GM23248 (cell line): ENCODE measurements around the gene FOXL2. TPM values are rescaled to one million over a fixed set of nuclear protein-coding genes. Genes with fewer than 3 reads are reported as not detected.
A peak's percentile ranks its signal among the peaks of the same experiment; 100 is the strongest.

ENCODE experiments used
- DNase-seq: peaks from one replicate; pipeline ENCODE4 v3.0.0-alpha.2; 2015
- H2AFZ ChIP-seq: fragments of 200-600 bp; sonication (generic); 2 replicates; pipeline ENCODE4 v1.6.1; 2016; ENCODE audit warnings: antibody characterized with exemption
- H3F3A ChIP-seq: fragments of 200-600 bp; sonication (generic); 2 replicates; pipeline ENCODE4 v1.6.1; 2016; ENCODE audit warnings: mild to moderate bottlenecking, antibody characterized with exemption, mixed run types; ENCODE audit not compliant: insufficient read depth
- H3K27ac ChIP-seq: fragments of 200-600 bp; sonication (generic); 2 replicates; pipeline ENCODE4 v1.5.1; 2016; ENCODE audit warnings: mild to moderate bottlenecking
- H3K27me3 ChIP-seq: fragments of 200-600 bp; sonication (generic); replicated peaks from 2 replicates; pipeline ENCODE4 v1.6.1; 2016; ENCODE audit warnings: mild to moderate bottlenecking; ENCODE audit not compliant: insufficient read depth
- H3K36me3 ChIP-seq: fragments of 200-600 bp; sonication (generic); 2 replicates; pipeline ENCODE4 v1.6.1; 2016; ENCODE audit warnings: low read depth, mild to moderate bottlenecking
- H3K4me1 ChIP-seq: fragments of 200-600 bp; sonication (generic); 2 replicates; pipeline ENCODE4 v1.6.1; 2016; ENCODE audit warnings: mild to moderate bottlenecking; ENCODE audit not compliant: insufficient read depth
- H3K4me2 ChIP-seq: fragments of 200-600 bp; sonication (generic); one replicate; pipeline ENCODE4 v1.6.1; 2016; ENCODE audit warnings: mild to moderate bottlenecking; ENCODE audit not compliant: unreplicated experiment
- H3K4me3 ChIP-seq: fragments of 200-600 bp; sonication (generic); 2 replicates; pipeline ENCODE4 v1.5.1; 2016; ENCODE audit warnings: mild to moderate bottlenecking
- H3K79me2 ChIP-seq: fragments of 200-600 bp; sonication (generic); 2 replicates; pipeline ENCODE4 v1.6.1; 2016; ENCODE audit warnings: mild to moderate bottlenecking; ENCODE audit not compliant: insufficient read depth
- H3K9ac ChIP-seq: fragments of 200-600 bp; sonication (generic); 2 replicates; pipeline ENCODE4 v1.6.1; 2016; ENCODE audit warnings: mild to moderate bottlenecking
- H3K9me2 ChIP-seq: fragments of 200-600 bp; sonication (generic); 2 replicates; pipeline ENCODE4 v1.6.1; 2016; ENCODE audit warnings: mixed run types, mild to moderate bottlenecking, moderate library complexity; ENCODE audit not compliant: insufficient read depth
- H3K9me3 ChIP-seq: fragments of 200-600 bp; sonication (generic); one replicate; pipeline ENCODE4 v1.6.1; 2017; ENCODE audit warnings: low read depth
- H4K20me1 ChIP-seq: fragments of 200-600 bp; sonication (generic); 2 replicates; pipeline ENCODE4 v1.6.0; 2016; ENCODE audit not compliant: insufficient read depth
- EZH2 ChIP-seq: fragments of 200-600 bp; sonication (generic); IDR thresholded peaks from 2 replicates; pipeline ENCODE4 v1.6.1; 2018; ENCODE audit warnings: antibody characterized with exemption, mild to moderate bottlenecking; ENCODE audit not compliant: insufficient read depth, poor library complexity, severe bottlenecking
- EZH2phosphoT487 ChIP-seq: fragments of 200-600 bp; sonication (generic); IDR thresholded peaks from 2 replicates; pipeline ENCODE4 v1.6.1; 2018; ENCODE audit warnings: antibody characterized with exemption, moderate library complexity, mild to moderate bottlenecking, low read depth; ENCODE audit not compliant: insufficient read depth
- WGBS, 2 experiments: methylation state at CpG; one replicate each; pipeline ENCODE4 v1.1.6; 2015 to 2017; ENCODE audit warnings: low lambda C conversion rate in 2 of 2, low coverage in 1 of 2; ENCODE audit errors: missing lambda C conversion rate in 2 of 2; 5-methylcytosine and 5-hydroxymethylcytosine counted together
- in situ Hi-C: fragments of 300-500 bp; cut with MboI; formaldehyde crosslinking; loops from 2 replicates; pipeline ENCODE4 v1.15.0; 2020
- polyA plus RNA-seq: library from polyadenylated mRNA; unstranded; fragments of >200 nt; fragmentation: Nextera tagmentation; extraction: Ambion mirVana; gene quantifications from 2 replicates; pipeline ENCODE4 v1.2.1, GENCODE V29; 2016
- total RNA-seq: library from RNA; depleted of rRNA; stranded (reverse); fragments of >200 nt; shearing (Covaris generic); gene quantifications from 2 replicates; pipeline ENCODE4 v1.2.3, GENCODE V29; 2014

FOXL2 gene
- total and polyA plus RNA-seq, 2 experiments from 2014 or later = 0.71 to 3.6 TPM

DNA sequence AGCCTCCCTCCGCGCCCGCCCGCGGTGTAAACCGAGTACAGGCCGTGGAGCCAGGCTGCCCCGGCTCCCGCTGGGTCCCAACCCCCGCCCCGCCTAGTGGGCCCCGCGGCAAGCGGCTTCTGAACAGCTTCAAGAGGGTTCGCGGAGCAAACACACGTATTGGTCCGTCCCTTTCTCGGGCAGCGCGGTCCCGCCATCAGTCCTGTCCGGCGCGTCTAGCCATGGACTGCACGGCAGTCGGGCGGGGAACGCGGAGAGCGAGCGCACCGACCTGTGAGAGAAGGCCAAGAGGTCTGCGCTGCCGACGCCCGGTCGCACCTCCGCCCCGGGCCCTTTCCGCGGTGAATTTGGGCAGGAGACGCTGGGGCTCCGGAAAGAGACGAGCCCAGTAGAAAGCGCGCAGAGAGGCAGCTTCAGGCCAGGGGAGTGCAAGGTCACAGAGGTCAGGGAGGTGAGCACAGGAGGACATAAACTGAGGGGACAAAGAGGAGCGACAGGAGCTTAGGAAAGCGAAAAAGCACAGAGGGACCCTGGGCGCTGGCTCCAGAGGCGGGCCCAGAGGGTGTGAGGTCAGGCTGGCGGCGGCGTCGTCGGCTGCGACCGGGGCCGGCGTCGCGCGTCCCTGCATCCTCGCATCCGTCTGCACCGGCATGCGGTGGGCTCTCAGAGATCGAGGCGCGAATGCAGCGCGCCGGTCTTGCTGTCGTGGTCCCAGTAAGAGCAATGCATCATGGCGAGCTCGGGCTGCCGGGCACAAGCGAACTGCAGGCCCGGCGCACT is 1.8 kb downstream of the FOXL2 start:
- Histone ChIP-seq H3K36me3 (no peaks in the 10 kb centered on the region), H3K9me3 (no peaks in the 10 kb centered on the region), H2AFZ (peak overlapping the region; percentile 45; the same call in 1 of the 2 replicates), H3K9ac (no peak overlapping the region), H3K79me2 (no peaks in the 10 kb centered on the region), H3F3A (peaks cover 6% of the 10 kb centered on the region), H3K4me2 (peak overlapping the region; percentile 24), H3K4me3 (peak overlapping the region; percentile 49), H4K20me1 (no peaks in the 10 kb centered on the region), H3K27me3 (peaks cover 15% of the 10 kb centered on the region; the same call in 1 of the 2 replicates), H3K27ac (no peak overlapping the region), H3K9me2 (no peaks in the 10 kb centered on the region), H3K4me1 (no peaks in the 10 kb centered on the region)
- DNase-seq = no peak
- 23% methylated on average over 59 to 68 of the region's 80 CpGs for WGBS, 2 experiments
- in situ Hi-C loops = no loop called here
- TF ChIP-seq EZH2 = peak; percentile 37
- TF ChIP-seq EZH2phosphoT487 = no peak

DNA sequence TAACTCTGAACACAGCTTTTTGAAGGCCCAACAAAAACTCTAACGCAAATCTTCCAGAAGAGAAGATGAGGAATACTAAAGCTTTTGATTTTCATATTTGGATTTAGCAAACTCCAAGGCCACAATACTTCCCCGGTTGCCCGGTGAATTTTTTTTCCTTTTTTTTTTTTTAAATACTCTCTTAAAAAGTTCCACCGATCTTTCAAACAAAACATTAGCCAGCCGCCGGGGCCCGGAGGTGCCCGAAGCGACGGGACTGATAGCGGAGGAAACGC is 2.3 kb downstream of the FOXL2 start:
- 83% methylated on average over 12 of the region's 12 CpGs for WGBS, 2 experiments
- no peak overlapping the region for H3K4me2 ChIP-seq

DNA sequence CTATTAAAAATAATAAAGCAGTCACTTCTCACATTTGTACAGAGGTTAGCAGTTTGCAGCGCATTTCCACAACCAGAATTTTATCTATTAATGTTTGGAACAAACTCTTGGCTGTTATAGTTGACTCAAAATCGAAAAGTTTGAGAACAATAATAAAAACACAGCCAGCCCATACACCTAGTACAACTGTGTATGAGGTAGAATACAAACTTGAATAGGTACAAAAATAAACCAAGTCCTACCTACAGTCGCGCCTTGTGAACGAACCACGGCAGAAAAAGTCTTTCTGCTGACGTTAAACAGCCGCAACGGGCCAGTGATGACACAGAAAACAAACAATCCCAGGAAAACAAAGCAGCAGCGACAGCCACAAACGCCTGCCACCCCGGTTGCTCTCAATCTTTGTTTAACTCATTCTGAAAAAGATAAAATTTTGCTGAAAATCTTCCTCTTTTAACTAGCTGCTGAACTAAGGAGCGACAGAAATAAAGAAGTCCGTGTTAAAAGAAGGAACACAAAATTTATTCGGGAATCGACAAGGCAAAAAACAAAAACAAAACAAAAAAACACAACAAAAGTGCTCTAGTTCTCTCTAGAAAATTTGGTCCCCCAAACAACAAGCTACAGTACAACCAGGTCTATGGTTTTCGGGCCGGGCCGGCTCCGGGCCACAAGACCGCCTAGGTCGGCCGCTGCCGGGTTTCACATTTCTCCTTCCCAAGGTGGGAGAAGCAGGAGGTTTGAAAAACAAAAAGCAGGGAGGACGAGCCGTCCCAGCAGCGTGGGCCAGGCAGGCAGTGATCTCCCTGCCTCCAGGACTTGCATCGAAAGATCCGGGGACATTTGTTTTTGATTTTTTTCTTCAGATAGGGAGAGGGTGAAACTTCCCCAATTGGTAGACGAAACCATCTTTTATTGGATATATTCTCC is 2.9 kb downstream of the FOXL2 start:
- DNase-seq = no peak
- Histone ChIP-seq H3K4me2 (no peak overlapping the region), H3K36me3 (no peaks in the 10 kb centered on the region), H2AFZ (no peak overlapping the region), H3K4me3 (no peak overlapping the region), H3K79me2 (no peaks in the 10 kb centered on the region), H3K9me2 (no peaks in the 10 kb centered on the region), H4K20me1 (no peaks in the 10 kb centered on the region), H3K9me3 (no peaks in the 10 kb centered on the region), H3K27me3 (peaks cover 15% of the 10 kb centered on the region), H3K27ac (no peak overlapping the region), H3F3A (peaks cover 6% of the 10 kb centered on the region), H3K4me1 (no peaks in the 10 kb centered on the region), H3K9ac (no peak overlapping the region)
- in situ Hi-C loops = no loop called here
- TF ChIP-seq EZH2 (no peak), EZH2phosphoT487 (no peak)
- 87 to 91% methylated on average over 30 of the region's 30 CpGs for WGBS, 2 experiments

More for the DNA sequence above, 2.3 kb downstream of the FOXL2 start:
- Histone ChIP-seq H4K20me1 (no peaks in the 10 kb centered on the region), H3K27me3 (peaks cover 15% of the 10 kb centered on the region; the same call in 1 of the 2 replicates), H3K4me1 (no peaks in the 10 kb centered on the region), H3K9ac (no peak overlapping the region), H2AFZ (no peak overlapping the region), H3F3A (peaks cover 6% of the 10 kb centered on the region), H3K36me3 (no peaks in the 10 kb centered on the region), H3K9me3 (no peaks in the 10 kb centered on the region), H3K79me2 (no peaks in the 10 kb centered on the region), H3K9me2 (no peaks in the 10 kb centered on the region), H3K27ac (no peak overlapping the region), H3K4me3 (no peak overlapping the region)
- in situ Hi-C loops = no loop called here
- DNase-seq = no peak
- no peak for TF ChIP-seq EZH2

DNA sequence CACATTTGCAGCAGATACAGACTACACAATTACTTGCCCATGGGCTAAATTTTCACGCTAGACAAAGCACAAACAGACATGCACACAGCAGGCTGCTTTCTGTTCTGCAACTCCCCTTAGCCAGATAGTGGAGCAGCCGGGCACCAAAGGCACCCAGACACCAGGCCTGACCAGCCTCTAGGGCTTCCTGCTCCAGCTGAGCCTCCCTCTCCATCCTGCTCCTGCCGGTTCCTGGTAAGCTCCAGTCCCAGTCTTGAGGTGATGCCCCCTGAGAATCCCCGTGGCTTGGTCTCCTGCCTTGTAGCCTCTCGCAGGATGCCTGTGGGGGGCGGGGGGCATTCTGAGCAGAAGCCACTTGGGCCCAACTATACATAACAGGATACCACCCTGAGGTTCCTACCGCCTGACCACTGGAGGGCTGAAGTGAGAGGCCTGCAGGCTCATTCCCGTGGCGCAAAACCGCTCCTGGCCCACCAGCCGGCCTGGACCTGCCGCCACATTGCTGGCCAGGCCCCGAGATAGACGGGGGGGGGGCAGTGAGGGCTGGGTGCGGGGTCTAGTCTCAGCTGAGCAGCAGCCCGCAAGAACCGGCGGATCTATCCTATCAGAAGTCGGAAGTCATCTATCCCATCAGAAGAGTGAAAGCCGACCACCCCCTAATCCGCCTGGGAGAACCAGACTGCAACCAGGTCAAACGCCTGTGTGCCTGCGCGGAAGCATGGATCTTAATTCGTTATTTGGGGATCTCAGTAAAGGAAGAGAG is 3.9 kb downstream of the FOXL2 start:
- peaks cover 4% of the 10 kb centered on the region for H3F3A ChIP-seq
- no peaks in the 10 kb centered on the region for H3K79me2 ChIP-seq
- H3K27me3 ChIP-seq = peaks cover 23% of the 10 kb centered on the region
- H3K27ac ChIP-seq = no peak overlapping the region
- no peak overlapping the region for H3K4me3 ChIP-seq
- H3K4me1 ChIP-seq = no peaks in the 10 kb centered on the region
- no peaks in the 10 kb centered on the region for H3K9me3 ChIP-seq
- TF ChIP-seq EZH2phosphoT487 (no peak), EZH2 (no peak)
- H3K4me2 ChIP-seq = no peak overlapping the region
- H2AFZ ChIP-seq = no peak overlapping the region
- DNase-seq = no peak
- no peaks in the 10 kb centered on the region for H4K20me1 ChIP-seq
- in situ Hi-C loops = no loop called here
- 83 to 88% methylated on average over 24 to 25 of the region's 25 CpGs for WGBS, 2 experiments
- H3K9me2 ChIP-seq = no peaks in the 10 kb centered on the region
- no peaks in the 10 kb centered on the region for H3K36me3 ChIP-seq
- no peak overlapping the region for H3K9ac ChIP-seq
